22Rv1 (cell line): ENCODE measurements around the gene RASSF5.

Experiments
- H3K27ac ChIP-seq: fragments of 450-650 bp; 2 replicates; pipeline ENCODE4 v1.5.1; 2017
- ZFX ChIP-seq: fragments of 450-650 bp; IDR thresholded peaks from 2 replicates; pipeline ENCODE4 v1.6.1; 2017; ENCODE audit warnings: antibody characterized with exemption, borderline replicate concordance
- TF ChIP-seq, protein P1 (sequence below): fragments of 450-650 bp; IDR thresholded peaks from 2 replicates; pipeline ENCODE4 v1.5.1; 2017; ENCODE audit warnings: mild to moderate bottlenecking

The RASSF5 gene

DNA sequence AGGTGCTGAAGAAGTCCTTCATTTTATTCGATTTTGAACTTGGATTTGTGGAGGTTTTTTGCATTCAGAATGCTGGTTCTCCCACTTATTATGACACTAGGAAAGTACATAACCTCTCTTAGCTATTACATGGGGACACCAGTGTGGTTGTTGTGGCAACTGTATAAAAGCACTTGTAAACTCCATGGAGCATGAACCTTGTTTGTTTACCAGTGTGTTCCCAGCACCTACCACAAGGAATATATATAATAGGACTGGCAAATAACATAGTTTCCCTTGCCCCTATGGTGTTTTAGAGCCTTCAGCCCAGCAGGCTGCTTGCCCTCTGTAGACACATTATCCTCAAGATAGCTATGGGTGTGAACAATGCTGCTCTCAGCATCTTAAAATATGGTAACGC, 43.1 kb downstream of the RASSF5 start:
- no peak for TF ChIP-seq ZFX
- TF ChIP-seq, protein P1, sequence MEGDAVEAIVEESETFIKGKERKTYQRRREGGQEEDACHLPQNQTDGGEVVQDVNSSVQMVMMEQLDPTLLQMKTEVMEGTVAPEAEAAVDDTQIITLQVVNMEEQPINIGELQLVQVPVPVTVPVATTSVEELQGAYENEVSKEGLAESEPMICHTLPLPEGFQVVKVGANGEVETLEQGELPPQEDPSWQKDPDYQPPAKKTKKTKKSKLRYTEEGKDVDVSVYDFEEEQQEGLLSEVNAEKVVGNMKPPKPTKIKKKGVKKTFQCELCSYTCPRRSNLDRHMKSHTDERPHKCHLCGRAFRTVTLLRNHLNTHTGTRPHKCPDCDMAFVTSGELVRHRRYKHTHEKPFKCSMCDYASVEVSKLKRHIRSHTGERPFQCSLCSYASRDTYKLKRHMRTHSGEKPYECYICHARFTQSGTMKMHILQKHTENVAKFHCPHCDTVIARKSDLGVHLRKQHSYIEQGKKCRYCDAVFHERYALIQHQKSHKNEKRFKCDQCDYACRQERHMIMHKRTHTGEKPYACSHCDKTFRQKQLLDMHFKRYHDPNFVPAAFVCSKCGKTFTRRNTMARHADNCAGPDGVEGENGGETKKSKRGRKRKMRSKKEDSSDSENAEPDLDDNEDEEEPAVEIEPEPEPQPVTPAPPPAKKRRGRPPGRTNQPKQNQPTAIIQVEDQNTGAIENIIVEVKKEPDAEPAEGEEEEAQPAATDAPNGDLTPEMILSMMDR = no peak
- H3K27ac ChIP-seq = no peak overlapping the region

DNA sequence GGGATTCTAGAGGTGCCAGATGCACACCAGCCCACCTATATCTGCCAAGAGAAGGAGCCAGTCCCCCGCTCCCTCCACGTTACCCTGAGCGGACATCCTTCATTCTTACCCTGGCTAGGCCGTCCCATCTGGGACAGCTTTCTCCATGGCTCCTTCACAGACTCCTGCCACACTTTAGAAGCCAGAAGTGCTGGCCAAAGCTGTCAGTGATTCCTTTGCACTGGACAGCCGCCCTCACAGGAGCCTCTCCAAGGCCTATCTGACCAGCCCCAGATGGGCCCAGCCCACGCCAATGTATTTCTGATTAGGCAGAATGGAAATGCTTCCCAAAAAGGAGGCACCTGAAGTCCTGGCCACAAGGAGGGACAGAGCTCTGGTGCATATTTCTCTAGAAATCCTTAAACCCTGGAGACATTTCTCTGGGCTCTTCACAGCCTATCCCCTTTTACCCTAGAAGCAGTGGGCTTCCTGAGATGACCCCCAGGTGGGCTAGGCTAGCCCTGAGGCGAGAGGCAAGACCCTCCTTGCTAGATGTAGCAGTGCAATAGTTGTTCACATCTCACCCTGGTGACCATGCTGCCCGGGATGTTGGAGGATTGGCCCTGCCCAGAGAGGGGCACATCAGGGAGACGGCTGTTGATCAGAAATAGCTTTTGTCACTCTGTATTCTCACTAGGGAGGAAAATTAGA, 44.1 kb downstream of the RASSF5 start:
- TF ChIP-seq, protein P1 = no peak
- no peak for TF ChIP-seq ZFX
- H3K27ac ChIP-seq = no peak overlapping the region

- TF ChIP-seq, protein P1 = no peak
- no peak for TF ChIP-seq ZFX
- no peak overlapping the region for H3K27ac ChIP-seq
These were observed 44.6 kb downstream of the RASSF5 start for GRCh38 chr1:206551986-206552326.

GRCh38 chr1:206554211-206554610, 46.9 kb downstream of the RASSF5 start:
- H3K27ac ChIP-seq = no peak overlapping the region
- TF ChIP-seq, protein P1 = no peak
- no peak for TF ChIP-seq ZFX

DNA sequence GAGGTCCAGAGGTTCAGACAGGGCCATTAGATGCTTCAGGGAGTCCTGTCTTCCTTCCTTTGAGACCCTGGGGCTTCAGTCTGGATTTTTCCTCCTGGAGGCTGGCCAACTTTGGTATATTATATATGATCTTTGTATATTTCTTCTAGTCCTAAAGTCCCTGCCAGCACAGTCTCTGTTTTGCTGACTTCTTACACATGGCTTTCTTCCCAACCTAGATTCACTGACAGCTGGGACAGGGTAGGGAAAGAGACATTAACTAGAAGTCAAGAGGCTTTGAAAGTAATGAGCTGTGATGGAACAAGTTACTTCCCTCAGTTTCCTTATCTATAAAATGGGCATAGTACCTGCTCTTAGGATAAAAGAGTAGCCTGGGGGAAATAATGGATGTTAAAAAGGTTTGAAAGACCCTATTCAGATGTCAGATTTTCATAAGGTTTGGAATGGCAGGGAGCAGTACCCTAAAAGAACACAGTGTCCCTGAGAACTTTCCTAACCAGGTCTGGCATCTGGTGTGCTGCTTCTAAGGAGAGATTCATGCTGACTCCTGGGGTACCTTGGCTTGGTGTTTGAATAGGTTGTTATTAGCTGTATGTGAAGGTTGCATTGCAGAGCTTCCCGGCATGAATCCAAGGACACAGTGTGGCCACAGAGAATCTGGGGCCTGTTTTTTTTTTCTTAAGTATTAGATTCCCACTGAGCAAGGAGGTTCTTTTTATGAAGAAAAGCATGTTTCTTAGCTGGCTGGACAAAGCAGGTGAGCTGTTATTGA, 47.6 kb downstream of the RASSF5 start:
- no peak for TF ChIP-seq ZFX
- TF ChIP-seq, protein P1 = no peak
- H3K27ac ChIP-seq = no peak overlapping the region

- no peak overlapping the region for H3K27ac ChIP-seq
- TF ChIP-seq ZFX = no peak
These were observed 48.2 kb downstream of the RASSF5 start for GRCh38 chr1:206555473-206555935.

- H3K27ac ChIP-seq = peak overlapping the region; percentile 49; the same call in 1 of the 2 replicates
- TF ChIP-seq, protein P1 = no peak
- TF ChIP-seq ZFX = no peak
These were observed 48.9 kb downstream of the RASSF5 start for GRCh38 chr1:206556047-206556749.
